Astrocyte (in vitro differentiated cells and primary cell): ENCODE results near the gene KY. TPM values are rescaled to one million over a fixed set of nuclear protein-coding genes. Genes with fewer than 3 reads are reported as not detected.

Experiments used
- DNase-seq: peaks from one replicate; pipeline ENCODE4 v3.0.0-alpha.2; 2010; ENCODE audit warnings: low read depth
- FAIRE-seq: peaks from 2 replicates; lab custom pipeline; 2011; peaks lifted over from hg19 to GRCh38; lab: Jason Lieb, UNC
- H2AFZ ChIP-seq: 2 replicates; pipeline ENCODE4 v1.6.0; 2012; ENCODE audit warnings: low read depth, low read length, inconsistent platforms
- H3K27ac ChIP-seq: 2 replicates; pipeline ENCODE4 v1.5.1; 2011; ENCODE audit warnings: low read depth, low read length, inconsistent platforms
- H3K27me3 ChIP-seq: 2 replicates; pipeline ENCODE4 v1.6.0; 2011; ENCODE audit warnings: low read length, inconsistent platforms; ENCODE audit not compliant: insufficient read depth
- H3K36me3 ChIP-seq: 2 replicates; pipeline ENCODE4 v1.5.1; 2011; ENCODE audit warnings: low read length, inconsistent platforms; ENCODE audit not compliant: insufficient read depth
- H3K4me1 ChIP-seq: 2 replicates; pipeline ENCODE4 v1.5.1; 2011; ENCODE audit warnings: low read length, inconsistent platforms; ENCODE audit not compliant: insufficient read depth
- H3K4me2 ChIP-seq: 2 replicates; pipeline ENCODE4 v1.6.0; 2012; ENCODE audit warnings: low read length, inconsistent platforms
- H3K4me3 ChIP-seq: 2 replicates; pipeline ENCODE4 v1.5.1; 2011; ENCODE audit warnings: low read depth, mild to moderate bottlenecking, low read length, inconsistent platforms; ENCODE audit not compliant: insufficient read depth
- H3K79me2 ChIP-seq: 2 replicates; pipeline ENCODE4 v1.6.0; 2012; ENCODE audit warnings: mild to moderate bottlenecking, low read length, inconsistent platforms; ENCODE audit not compliant: insufficient read depth
- H3K9ac ChIP-seq: 2 replicates; pipeline ENCODE4 v1.6.0; 2012; ENCODE audit warnings: mild to moderate bottlenecking, low read length, inconsistent platforms
- H3K9me3 ChIP-seq: 2 replicates; pipeline ENCODE4 v1.5.1; 2012; ENCODE audit warnings: low read depth, mild to moderate bottlenecking, low read length, inconsistent platforms; ENCODE audit not compliant: insufficient read depth
- H4K20me1 ChIP-seq: 2 replicates; pipeline ENCODE4 v1.6.0; 2012; ENCODE audit warnings: low read length, inconsistent platforms; ENCODE audit not compliant: insufficient read depth
- H3K27ac Mint-ChIP-seq: one replicate; pipeline ENCODE4 v1.8.0; 2021; ENCODE audit warnings: mild to moderate bottlenecking, mixed read lengths; ENCODE audit not compliant: unreplicated experiment
- H3K27me3 Mint-ChIP-seq: one replicate; pipeline ENCODE4 v1.8.0; 2021; ENCODE audit warnings: low read depth, mixed read lengths; ENCODE audit not compliant: unreplicated experiment
- H3K36me3 Mint-ChIP-seq: one replicate; pipeline ENCODE4 v1.8.0; 2021; ENCODE audit warnings: low read depth, mixed read lengths; ENCODE audit not compliant: unreplicated experiment
- H3K4me1 Mint-ChIP-seq: one replicate; pipeline ENCODE4 v1.8.0; 2021; ENCODE audit warnings: low read depth, mixed read lengths; ENCODE audit not compliant: unreplicated experiment
- H3K4me3 Mint-ChIP-seq: one replicate; pipeline ENCODE4 v1.8.0; 2021; ENCODE audit warnings: mild to moderate bottlenecking, moderate library complexity, mixed read lengths; ENCODE audit not compliant: unreplicated experiment
- H3K9me3 Mint-ChIP-seq: one replicate; pipeline ENCODE4 v1.8.0; 2021; ENCODE audit warnings: mild to moderate bottlenecking, mixed read lengths; ENCODE audit not compliant: unreplicated experiment
- EZH2 ChIP-seq: IDR thresholded peaks from 2 replicates; pipeline ENCODE4 v1.6.1; 2012; ENCODE audit warnings: mild to moderate bottlenecking, low read length, inconsistent platforms; ENCODE audit not compliant: insufficient read depth
- total RNA-seq: library from RNA; stranded (reverse); gene quantifications from 2 replicates; pipeline ENCODE4 v1.2.1, GENCODE V29; 2021
- TF ChIP-seq, protein P1 (sequence below): IDR thresholded peaks from 2 replicates; pipeline ENCODE4 v1.5.1; 2011; ENCODE audit warnings: low read depth, mild to moderate bottlenecking, inconsistent platforms, low read length, moderate library complexity; ENCODE audit not compliant: insufficient read depth

KY gene
- total RNA-seq, 1 donor from 2014 or later, result 0.11 TPM

- H2AFZ ChIP-seq, result no peak overlapping the region
- Mint-ChIP-seq H3K36me3 (peaks cover 16% of the 10 kb centered on the region), H3K27me3 (no peaks in the 10 kb centered on the region), H3K4me1 (no peaks in the 10 kb centered on the region), H3K27ac (peak overlapping the region; percentile 49), H3K4me3 (no peak overlapping the region), H3K9me3 (peaks cover 22% of the 10 kb centered on the region)
- no peak for TF ChIP-seq EZH2
- TF ChIP-seq, protein P1, sequence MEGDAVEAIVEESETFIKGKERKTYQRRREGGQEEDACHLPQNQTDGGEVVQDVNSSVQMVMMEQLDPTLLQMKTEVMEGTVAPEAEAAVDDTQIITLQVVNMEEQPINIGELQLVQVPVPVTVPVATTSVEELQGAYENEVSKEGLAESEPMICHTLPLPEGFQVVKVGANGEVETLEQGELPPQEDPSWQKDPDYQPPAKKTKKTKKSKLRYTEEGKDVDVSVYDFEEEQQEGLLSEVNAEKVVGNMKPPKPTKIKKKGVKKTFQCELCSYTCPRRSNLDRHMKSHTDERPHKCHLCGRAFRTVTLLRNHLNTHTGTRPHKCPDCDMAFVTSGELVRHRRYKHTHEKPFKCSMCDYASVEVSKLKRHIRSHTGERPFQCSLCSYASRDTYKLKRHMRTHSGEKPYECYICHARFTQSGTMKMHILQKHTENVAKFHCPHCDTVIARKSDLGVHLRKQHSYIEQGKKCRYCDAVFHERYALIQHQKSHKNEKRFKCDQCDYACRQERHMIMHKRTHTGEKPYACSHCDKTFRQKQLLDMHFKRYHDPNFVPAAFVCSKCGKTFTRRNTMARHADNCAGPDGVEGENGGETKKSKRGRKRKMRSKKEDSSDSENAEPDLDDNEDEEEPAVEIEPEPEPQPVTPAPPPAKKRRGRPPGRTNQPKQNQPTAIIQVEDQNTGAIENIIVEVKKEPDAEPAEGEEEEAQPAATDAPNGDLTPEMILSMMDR, result no peak
- no peaks in the 10 kb centered on the region for H3K36me3 ChIP-seq
- no peaks in the 10 kb centered on the region for H3K79me2 ChIP-seq
- H3K9ac ChIP-seq, result no peak overlapping the region
- FAIRE-seq (no peak), DNase-seq (no peak)
- no peak overlapping the region for H3K4me2 ChIP-seq
- no peaks in the 10 kb centered on the region for H3K27me3 ChIP-seq
- H3K4me3 ChIP-seq, result no peak overlapping the region
- H4K20me1 ChIP-seq, result no peaks in the 10 kb centered on the region
- no peaks in the 10 kb centered on the region for H3K9me3 ChIP-seq
- no peaks in the 10 kb centered on the region for H3K4me1 ChIP-seq
- no peak overlapping the region for H3K27ac ChIP-seq
Observed at GRCh38 chr3:134568790-134569189, 82.0 kb downstream of the KY start.

- Histone ChIP-seq H3K4me3 (no peak overlapping the region), H4K20me1 (no peaks in the 10 kb centered on the region), H3K36me3 (no peaks in the 10 kb centered on the region), H3K27ac (no peak overlapping the region), H2AFZ (no peak overlapping the region), H3K4me1 (no peaks in the 10 kb centered on the region), H3K9me3 (no peaks in the 10 kb centered on the region), H3K4me2 (no peak overlapping the region), H3K27me3 (no peaks in the 10 kb centered on the region), H3K9ac (no peak overlapping the region), H3K79me2 (no peaks in the 10 kb centered on the region)
- Mint-ChIP-seq H3K27me3 (no peaks in the 10 kb centered on the region), H3K4me3 (no peak overlapping the region), H3K4me1 (no peaks in the 10 kb centered on the region), H3K27ac (no peak overlapping the region), H3K9me3 (peaks cover 25% of the 10 kb centered on the region), H3K36me3 (peaks cover 24% of the 10 kb centered on the region)
- DNase-seq, result no peak
- TF ChIP-seq, protein P1, result no peak
- TF ChIP-seq EZH2, result no peak
- FAIRE-seq, result no peak
Observed at GRCh38 chr3:134567605-134568004, 83.2 kb downstream of the KY start.

- peaks cover 15% of the 10 kb centered on the region for H3K9me3 Mint-ChIP-seq
- no peak overlapping the region for H3K9ac ChIP-seq
- no peaks in the 10 kb centered on the region for H3K9me3 ChIP-seq
- no peak for DNase-seq
- no peaks in the 10 kb centered on the region for H3K4me1 Mint-ChIP-seq
- H3K79me2 ChIP-seq, result no peaks in the 10 kb centered on the region
- no peaks in the 10 kb centered on the region for H3K27me3 Mint-ChIP-seq
- no peak for TF ChIP-seq EZH2
- TF ChIP-seq, protein P1, result no peak
- no peak for FAIRE-seq
- H3K36me3 ChIP-seq, result no peaks in the 10 kb centered on the region
- H3K27me3 ChIP-seq, result no peaks in the 10 kb centered on the region
- H3K4me3 ChIP-seq, result no peak overlapping the region
- no peak overlapping the region for H3K4me2 ChIP-seq
- H3K27ac ChIP-seq, result no peak overlapping the region
- no peak overlapping the region for H2AFZ ChIP-seq
- peaks cover 23% of the 10 kb centered on the region for H3K36me3 Mint-ChIP-seq
- H3K4me1 ChIP-seq, result no peaks in the 10 kb centered on the region
- no peak overlapping the region for H3K27ac Mint-ChIP-seq
- H3K4me3 Mint-ChIP-seq, result no peak overlapping the region
- H4K20me1 ChIP-seq, result no peaks in the 10 kb centered on the region
Observed at GRCh38 chr3:134564991-134565390, 85.8 kb downstream of the KY start.
